Measurements from ENCODE around the gene PDE11A. TPM values are rescaled to one million over a fixed set of nuclear protein-coding genes. Genes with fewer than 3 reads are reported as not detected.

Gene PDE11A
- total RNA-seq, 1 experiment from 2014 or later = 0.13 TPM

GRCh38 chr2:177970670-177971454, 101.7 kb downstream of the PDE11A start:
- no peak for DNase-seq
- H3K4me2 ChIP-seq (ENCODE audit: insufficient read depth, insufficient read length, low read length) = no peak overlapping the region
- no peak overlapping the region for H3K56ac ChIP-seq (ENCODE audit: insufficient read length, low read depth, low read length)
- H3K27me3 ChIP-seq (ENCODE audit: insufficient read depth, low read length) = no peaks in the 10 kb centered on the region
- no peak overlapping the region for H4K91ac ChIP-seq (ENCODE audit: insufficient read length, low read depth, low read length)
- no peaks in the 10 kb centered on the region for H3K27me3 Mint-ChIP-seq (ENCODE audit: low read depth)
- no peak overlapping the region for H2BK120ac ChIP-seq (ENCODE audit: low read depth, low read length, poor library complexity, severe bottlenecking)
- H2BK15ac ChIP-seq (ENCODE audit: low read depth, low read length) = no peak overlapping the region
- WGBS (ENCODE audit: extremely low coverage, insufficient read length, low lambda C conversion rate) = no CpG with 5 or more reads among the region's 3 CpGs
- no peaks in the 10 kb centered on the region for H3K9me3 ChIP-seq (ENCODE audit: control insufficient read depth, low read depth, low read length)
- no peaks in the 10 kb centered on the region for H3K4me1 Mint-ChIP-seq
- H3K14ac ChIP-seq (ENCODE audit: insufficient read depth, low read length) = no peak overlapping the region
- H3K9me3 Mint-ChIP-seq = no peaks in the 10 kb centered on the region
- no peaks in the 10 kb centered on the region for H4K20me1 ChIP-seq (ENCODE audit: control insufficient read depth, insufficient read depth, insufficient read length)
- H2BK20ac ChIP-seq (ENCODE audit: low read depth, low read length, poor library complexity, severe bottlenecking) = no peak overlapping the region
- no peak overlapping the region for H4K8ac ChIP-seq (replicated peaks; ENCODE audit: insufficient read length, low read depth, low read length)
- no peak overlapping the region for H2AK5ac ChIP-seq (ENCODE audit: insufficient read length, low read length)
- H4K5ac ChIP-seq (ENCODE audit: insufficient read length, low read depth, low read length) = no peak overlapping the region
- no peak for TF ChIP-seq CTCF (conservative IDR thresholded peaks at IDR 0.05)
- H3K27ac ChIP-seq (ENCODE audit: insufficient read length, low read depth, low read length) = no peak overlapping the region
- H3K4me3 Mint-ChIP-seq = no peak overlapping the region
- no peak overlapping the region for H3K9ac ChIP-seq (ENCODE audit: extremely low read depth, insufficient read length, low read length)
- H3K23ac ChIP-seq (ENCODE audit: insufficient read length, low read depth, low read length) = no peak overlapping the region
- H3K79me1 ChIP-seq (ENCODE audit: insufficient read depth, low read depth, low read length, poor library complexity, severe bottlenecking) = no peaks in the 10 kb centered on the region
- no peak overlapping the region for H3K18ac ChIP-seq (ENCODE audit: insufficient read length, low read depth, low read length)
- H3K4ac ChIP-seq (ENCODE audit: low read depth, low read length) = no peak overlapping the region
- H2BK5ac ChIP-seq (ENCODE audit: insufficient read length, low read length) = no peak overlapping the region
- no peak overlapping the region for H3T11ph ChIP-seq (ENCODE audit: low read length)
- no peak overlapping the region for H2AFZ ChIP-seq (ENCODE audit: low read length)
- H3K4me1 ChIP-seq (ENCODE audit: insufficient read depth, low read length) = peaks cover 3% of the 10 kb centered on the region; the same call in 1 of the 2 replicates
- no peaks in the 10 kb centered on the region for H3K79me2 ChIP-seq (ENCODE audit: insufficient read depth, low read length)
- no peaks in the 10 kb centered on the region for H3K36me3 Mint-ChIP-seq (ENCODE audit: insufficient read depth in 1 of 3, low read depth in 3 of 3)
- H3K27ac Mint-ChIP-seq = no peak overlapping the region
- H2BK12ac ChIP-seq (ENCODE audit: insufficient read length, low read depth, low read length) = no peak overlapping the region
- H3K23me2 ChIP-seq (ENCODE audit: insufficient read length, low read depth, low read length, poor library complexity, severe bottlenecking) = peaks cover 4% of the 10 kb centered on the region
